Measurements from ENCODE around the gene VMO1. TPM values are rescaled to one million over a fixed set of nuclear protein-coding genes. Genes with fewer than 3 reads are reported as not detected.

Gene VMO1
- total RNA-seq, 1 experiment from 2014 or later, result 1.2 TPM

GRCh38 chr17:4738136-4739121, 47.7 kb downstream of the VMO1 start:
- Mint-ChIP-seq H3K36me3 (no peaks in the 10 kb centered on the region), H3K4me1 (peaks cover 13% of the 10 kb centered on the region), H3K9me3 (no peaks in the 10 kb centered on the region), H3K27me3 (ENCODE audit: low read depth) (peaks cover 81% of the 10 kb centered on the region), H3K27ac (no peak overlapping the region), H3K4me3 (peak overlapping the region; percentile 78)
- TF ChIP-seq SOX15 (CRISPR knock-in tag; IDR thresholded peaks at IDR 0.05) (no peak), ELF4 (CRISPR knock-in tag; IDR thresholded peaks at IDR 0.05; ENCODE audit: low read depth) (no peak), FOXP1 (CRISPR knock-in tag; IDR thresholded peaks at IDR 0.05; ENCODE audit: borderline replicate concordance) (no peak), CDX4 (CRISPR knock-in tag; IDR thresholded peaks at IDR 0.05; ENCODE audit: borderline replicate concordance) (no peak), ZNF425 (CRISPR knock-in tag; conservative IDR thresholded peaks at IDR 0.05) (no peak)
- no peak for DNase-seq (ENCODE audit: low spot score)
- ChIA-PET POLR2A (interaction anchor here (0.6 kb wide), 1 partner anchor 40 kb away, joined by 8 read pairs; no protein-coding TSS in a partner anchor), CTCF (interaction anchor here (0.8 to 1.0 kb wide), 2 partner anchors 165 to 171 kb away, joined by 3 read pairs; partner anchors contain the start of gene CHRNE)
- ATAC-seq, result peak; percentile 16

- H3K9me3 Mint-ChIP-seq, result no peaks in the 10 kb centered on the region
- ChIA-PET CTCF (interaction anchor here (1.0 to 3.3 kb wide), 2 partner anchors 51 to 54 kb away, joined by 3 to 9 read pairs; partner anchors contain the start of gene GLTPD2), POLR2A (no interaction called here)
- peaks cover 13% of the 10 kb centered on the region for H3K4me1 Mint-ChIP-seq
- H3K27ac Mint-ChIP-seq, result no peak overlapping the region
- no peak for DNase-seq (ENCODE audit: low spot score)
- H3K4me3 Mint-ChIP-seq, result no peak overlapping the region
- H3K36me3 Mint-ChIP-seq, result no peaks in the 10 kb centered on the region
- ATAC-seq, result no peak
- peaks cover 58% of the 10 kb centered on the region for H3K27me3 Mint-ChIP-seq (ENCODE audit: low read depth)
- TF ChIP-seq KAT7 (CRISPR knock-in tag; IDR thresholded peaks at IDR 0.05; ENCODE audit: borderline replicate concordance), result no peak
- TF ChIP-seq JAZF1 (CRISPR knock-in tag; IDR thresholded peaks at IDR 0.05), result no peak
- no peak for TF ChIP-seq FOXP4 (CRISPR knock-in tag; IDR thresholded peaks at IDR 0.05)
- TF ChIP-seq GTF2I (CRISPR knock-in tag; conservative IDR thresholded peaks at IDR 0.05), result no peak
- TF ChIP-seq RELA (CRISPR knock-in tag; IDR thresholded peaks at IDR 0.05; ENCODE audit: borderline replicate concordance), result no peak
- no peak for TF ChIP-seq USF1 (CRISPR knock-in tag; IDR thresholded peaks at IDR 0.05)
- no peak for TF ChIP-seq CREB1 (CRISPR knock-in tag; IDR thresholded peaks at IDR 0.05)
- no peak for TF ChIP-seq GABPB1 (CRISPR knock-in tag; IDR thresholded peaks at IDR 0.05)
- TF ChIP-seq NR3C1 (CRISPR knock-in tag; conservative IDR thresholded peaks at IDR 0.05; ENCODE audit: low read depth), result no peak
- TF ChIP-seq FOXJ3 (CRISPR knock-in tag; IDR thresholded peaks at IDR 0.05; ENCODE audit: borderline replicate concordance), result no peak
- TF ChIP-seq AR (CRISPR knock-in tag; IDR thresholded peaks at IDR 0.05), result no peak
- TF ChIP-seq ZNF416 (CRISPR knock-in tag; IDR thresholded peaks at IDR 0.05), result no peak
- no peak for TF ChIP-seq ELF4 (CRISPR knock-in tag; IDR thresholded peaks at IDR 0.05; ENCODE audit: low read depth)
Observed at GRCh38 chr17:4735876-4736651, 50.1 kb downstream of the VMO1 start.
